ENCODE data around the gene OSBPL3.
"Not testable (repeated sequence)": the region's sequence is repeated elsewhere in the genome, so short reads cannot be mapped to it uniquely, and the experiment has no call there.

Gene OSBPL3

DNA sequence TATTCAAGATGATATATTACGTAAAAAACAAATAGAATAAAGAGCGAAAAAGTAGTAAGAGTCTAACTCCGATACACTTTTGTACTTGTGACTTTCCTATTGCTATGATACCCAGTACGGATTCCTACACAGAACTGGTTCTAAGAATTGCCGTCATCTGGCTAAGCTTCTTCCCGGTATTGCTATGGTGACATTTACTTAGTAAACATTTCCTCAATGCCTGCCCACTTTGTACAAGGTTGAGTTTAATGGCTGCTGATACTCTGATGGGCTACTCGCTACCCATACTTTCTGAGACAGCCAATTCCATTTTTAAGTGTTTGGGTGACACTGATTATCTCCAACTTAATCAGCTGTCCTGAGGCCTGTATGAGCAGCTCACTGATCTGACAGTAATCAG, 55.6 kb downstream of the OSBPL3 start:
- in situ Hi-C loops (cut with HindIII; ENCODE audit: low sequenced_read_pairs), result no loop called here

- in situ Hi-C loops (cut with HindIII; ENCODE audit: low sequenced_read_pairs), result no loop called here
These were observed 56.7 kb downstream of the OSBPL3 start for GRCh38 chr7:24923172-24923865.

DNA sequence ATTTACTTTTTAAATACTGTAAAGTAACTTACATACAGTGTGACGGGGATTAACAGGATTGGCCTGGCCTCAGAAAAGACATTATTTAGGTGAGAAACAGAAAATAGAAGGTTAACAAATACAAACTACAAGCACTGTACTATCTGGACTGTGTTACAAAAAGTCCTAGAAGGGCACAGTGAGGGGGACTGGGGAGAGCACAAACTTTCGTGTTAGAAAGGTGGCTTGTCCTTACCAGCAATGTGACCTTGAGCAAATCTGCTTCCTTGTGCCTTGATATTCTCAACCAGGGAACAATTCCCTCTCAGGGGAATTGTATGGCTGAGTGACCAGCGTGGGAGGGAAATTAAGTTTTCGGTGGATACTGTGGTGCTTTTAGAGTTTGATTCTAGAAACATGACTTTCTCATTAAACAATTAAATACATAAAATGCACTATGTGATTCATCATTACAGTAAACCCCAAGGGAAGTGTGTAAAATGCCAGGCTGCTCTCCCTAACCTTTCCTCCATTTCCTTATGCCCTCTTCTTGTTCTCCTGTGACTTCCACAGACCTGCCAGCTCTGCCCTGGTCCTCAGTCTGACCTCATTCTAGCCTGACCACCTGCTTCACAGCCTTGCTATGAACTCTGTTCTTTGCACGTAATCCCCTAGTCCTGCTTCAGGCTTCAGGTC, 57.7 kb downstream of the OSBPL3 start:
- in situ Hi-C loops (cut with HindIII; ENCODE audit: low sequenced_read_pairs), result no loop called here

- in situ Hi-C loops (cut with HindIII; ENCODE audit: low sequenced_read_pairs), result no loop called here
These were observed 58.7 kb downstream of the OSBPL3 start for GRCh38 chr7:24921362-24921679.

DNA sequence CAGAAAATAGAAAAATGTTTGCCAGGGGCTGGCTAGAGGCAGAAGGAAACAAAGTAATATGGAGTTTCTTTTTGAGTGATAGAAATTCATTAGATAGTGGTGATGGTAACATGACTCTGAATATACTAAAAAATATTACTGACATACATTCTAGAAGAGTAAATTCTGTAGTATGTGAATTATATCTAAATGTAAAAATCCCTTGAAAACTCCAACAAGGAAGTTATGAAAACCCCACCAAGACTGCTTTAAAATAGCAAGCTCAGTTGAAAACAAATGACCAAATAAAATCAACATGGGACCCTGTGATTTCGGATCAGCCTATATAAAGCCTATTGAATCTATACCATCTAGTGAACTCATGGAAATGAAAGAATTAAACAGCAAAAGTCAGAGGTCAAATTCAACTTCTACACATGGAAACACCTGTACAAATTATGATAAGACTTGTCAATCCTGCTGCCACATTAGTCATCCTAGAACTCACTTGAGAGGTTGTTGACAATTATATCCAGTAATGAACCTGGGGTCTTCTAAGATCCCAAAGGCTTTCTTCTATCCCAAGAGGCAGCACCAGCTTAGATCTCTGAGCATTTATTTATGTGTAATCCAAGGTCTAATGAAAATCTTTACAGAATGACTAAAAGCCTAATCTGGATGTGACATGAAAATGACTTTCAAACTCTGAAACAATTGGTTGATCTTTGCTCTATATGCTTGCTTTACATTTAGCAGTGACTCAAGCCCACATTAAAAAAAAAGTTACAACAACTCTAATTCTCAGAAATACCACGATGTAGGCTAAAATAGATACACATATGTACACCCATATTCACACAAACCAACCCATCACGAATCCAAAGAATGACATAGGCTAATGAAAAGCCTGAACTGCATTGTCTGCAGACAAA, 59.3 kb downstream of the OSBPL3 start:
- in situ Hi-C loops (cut with HindIII; ENCODE audit: low sequenced_read_pairs), result no loop called here

DNA sequence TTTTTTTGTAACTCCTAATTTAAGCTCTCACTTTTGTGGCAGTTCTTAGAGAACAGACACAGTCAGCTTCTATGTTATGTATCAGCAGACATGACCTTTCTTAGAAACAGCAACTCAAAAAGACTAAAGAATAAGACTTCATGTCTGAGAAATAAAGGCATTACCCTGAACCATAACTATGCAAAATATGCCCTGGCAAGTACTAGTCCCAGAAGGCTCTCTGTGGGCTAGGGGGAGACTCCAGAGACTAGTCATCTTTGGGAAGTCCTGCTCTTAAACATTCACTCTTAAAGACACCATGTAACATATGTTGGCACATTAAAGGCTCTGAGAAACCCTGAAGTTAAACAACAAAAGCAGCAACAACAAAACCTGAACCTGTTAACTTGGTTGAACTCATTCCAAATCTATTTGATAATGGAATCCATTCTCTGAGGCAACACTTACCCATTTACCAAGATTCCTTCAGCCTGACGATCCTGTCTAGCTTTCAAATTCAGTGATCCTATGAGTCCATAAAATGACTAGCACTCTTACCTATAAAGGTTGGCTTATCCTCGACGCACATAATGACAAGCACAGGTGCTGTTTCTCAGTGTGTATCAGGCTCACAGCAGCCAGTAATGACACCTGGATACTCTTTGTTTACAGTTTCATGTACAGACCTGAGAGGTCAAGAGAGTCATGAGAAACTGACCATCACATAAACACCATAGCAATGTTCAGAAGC, 62.3 kb downstream of the OSBPL3 start:
- in situ Hi-C loops (cut with HindIII; ENCODE audit: low sequenced_read_pairs), result no loop called here

- in situ Hi-C loops (cut with HindIII; ENCODE audit: low sequenced_read_pairs), result no loop called here
These were observed 63.4 kb downstream of the OSBPL3 start for GRCh38 chr7:24916463-24917040.

DNA sequence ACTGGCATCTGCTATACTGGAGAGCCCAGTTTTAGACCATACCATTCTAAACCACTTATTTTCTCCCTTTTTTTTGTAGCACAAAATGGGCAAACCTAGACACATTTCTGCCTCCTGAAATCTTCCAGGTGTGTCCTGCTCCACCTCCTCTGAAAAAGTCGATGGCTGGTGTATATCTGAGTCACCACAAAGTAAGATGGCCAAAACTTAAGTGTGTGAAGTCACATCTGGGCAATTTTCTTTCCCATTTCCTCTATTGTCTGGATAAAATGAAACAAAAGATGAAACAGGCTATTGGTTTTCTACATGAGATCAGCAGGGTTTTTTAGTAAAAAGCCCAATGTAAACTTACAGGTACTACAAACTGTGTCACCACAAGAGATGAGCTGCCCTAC, 65.5 kb downstream of the OSBPL3 start:
- in situ Hi-C loops (cut with HindIII; ENCODE audit: low sequenced_read_pairs), result no loop called here

DNA sequence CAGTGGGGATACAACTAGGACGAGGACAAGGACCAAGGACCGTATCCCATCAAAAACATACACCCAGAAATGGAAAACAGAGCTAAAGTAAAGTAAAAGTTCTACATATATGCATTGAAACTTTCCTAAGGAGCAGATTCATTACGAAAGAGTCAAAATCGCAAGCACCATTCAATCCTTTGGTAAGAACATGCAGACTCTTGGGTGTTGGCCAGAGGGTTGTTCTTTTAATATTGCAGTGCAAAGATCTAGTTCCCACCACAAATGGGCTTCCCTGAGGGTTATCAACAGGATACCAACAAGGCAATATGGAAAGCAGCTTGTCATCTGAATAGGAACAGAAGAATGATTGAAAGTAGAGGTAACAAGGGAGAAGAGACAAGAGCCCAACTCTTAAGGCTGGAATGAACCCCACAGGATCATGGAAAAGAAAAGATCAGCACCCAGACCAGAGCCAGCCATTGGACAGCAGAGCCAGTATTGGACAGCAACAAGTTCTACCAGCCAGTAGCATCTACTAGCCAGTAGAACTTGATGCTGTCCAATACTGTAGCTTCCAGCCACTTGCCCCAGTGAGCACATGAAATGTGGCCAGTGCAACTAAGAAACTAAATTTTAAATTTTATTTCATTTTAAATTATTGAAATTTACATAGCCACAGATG, 66.0 kb downstream of the OSBPL3 start:
- in situ Hi-C loops (cut with HindIII; ENCODE audit: low sequenced_read_pairs), result no loop called here

DNA sequence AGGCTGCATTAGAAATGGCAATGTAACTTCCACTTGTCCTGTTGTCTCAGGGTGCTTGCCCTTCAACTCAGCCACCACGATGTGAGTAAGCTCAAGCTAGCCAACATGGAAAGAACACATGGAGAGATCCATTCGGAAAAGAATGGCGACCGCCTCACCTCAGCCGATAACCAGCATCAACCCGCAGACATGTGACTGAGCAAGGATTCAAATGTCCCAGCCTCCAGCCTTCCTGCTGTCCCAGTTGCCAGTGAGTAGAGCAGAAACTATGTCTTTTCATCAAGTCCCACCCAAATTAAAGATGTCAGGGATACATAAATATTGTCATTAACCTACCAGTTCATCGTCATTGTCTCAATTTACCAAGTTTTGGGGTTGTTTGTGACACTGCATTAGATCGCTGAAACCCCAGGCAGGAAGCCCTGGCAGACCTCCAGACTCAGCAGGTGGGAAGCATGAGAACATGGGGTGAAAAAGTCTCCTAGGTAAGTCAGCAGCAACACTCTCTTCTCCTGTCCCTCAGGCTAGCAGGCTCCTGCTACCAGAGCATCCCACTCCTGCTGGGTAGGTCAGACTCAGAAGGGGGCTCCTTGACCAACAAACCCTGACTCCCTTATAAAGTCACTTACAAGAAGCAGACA, 67.0 kb downstream of the OSBPL3 start:
- in situ Hi-C loops (cut with HindIII; ENCODE audit: low sequenced_read_pairs), result no loop called here

DNA sequence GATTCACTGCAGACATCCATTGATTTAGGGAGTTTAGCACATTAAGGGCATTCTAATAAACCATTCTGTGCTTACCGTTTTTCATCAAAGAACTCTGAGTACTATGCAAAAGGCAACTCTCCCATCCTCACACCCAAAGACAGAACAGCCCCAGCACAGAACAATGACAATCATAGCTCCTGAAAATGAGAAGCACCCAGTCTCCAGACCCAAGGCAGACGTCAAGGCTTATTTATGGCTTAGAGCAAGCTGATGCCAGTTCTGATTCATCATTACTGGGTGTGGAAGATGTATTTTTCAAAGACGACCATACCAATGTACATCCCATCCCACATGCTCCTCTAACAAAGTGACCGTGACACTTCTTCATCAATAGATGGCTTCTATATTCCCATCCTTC, 67.6 kb downstream of the OSBPL3 start:
- in situ Hi-C loops (cut with HindIII; ENCODE audit: low sequenced_read_pairs), result no loop called here

- in situ Hi-C loops (cut with HindIII; ENCODE audit: low sequenced_read_pairs), result no loop called here
These were observed 68.8 kb downstream of the OSBPL3 start for GRCh38 chr7:24911213-24911603.

DNA sequence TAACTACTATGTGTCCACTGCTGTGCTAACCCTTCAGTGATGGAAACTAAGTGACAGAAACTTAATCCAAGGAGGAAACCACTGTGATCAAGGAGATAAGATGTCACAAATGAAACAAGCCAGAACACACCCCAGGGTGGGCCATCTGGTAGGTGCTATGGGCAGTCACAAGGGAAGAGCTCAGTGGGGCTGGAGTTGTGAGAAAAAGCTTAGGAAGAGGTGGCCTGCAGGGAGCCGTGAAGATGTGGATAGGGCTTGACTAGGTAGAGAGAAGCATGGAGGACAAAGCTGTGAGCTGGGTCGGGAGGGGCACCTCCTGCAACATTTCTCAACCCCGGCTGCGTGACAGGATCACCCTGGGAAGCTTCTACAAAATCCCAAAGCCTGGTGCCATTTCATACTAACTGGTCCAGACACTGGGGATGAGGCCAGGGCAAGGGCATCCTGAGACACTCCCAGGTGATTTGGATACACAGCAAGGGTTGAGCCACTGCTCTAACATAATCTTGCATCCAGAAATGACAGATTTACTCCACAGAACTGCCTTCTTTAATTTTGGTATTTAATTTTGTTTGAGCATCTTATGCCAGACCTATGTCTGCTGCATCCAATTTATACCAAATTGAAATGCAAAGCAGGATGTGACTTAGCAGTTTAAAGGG, 69.3 kb downstream of the OSBPL3 start:
- in situ Hi-C loops (cut with HindIII; ENCODE audit: low sequenced_read_pairs), result no loop called here

GRCh38 chr7:24908727-24909126, 71.3 kb downstream of the OSBPL3 start:
- in situ Hi-C loops (cut with HindIII; ENCODE audit: low sequenced_read_pairs), result no loop called here

DNA sequence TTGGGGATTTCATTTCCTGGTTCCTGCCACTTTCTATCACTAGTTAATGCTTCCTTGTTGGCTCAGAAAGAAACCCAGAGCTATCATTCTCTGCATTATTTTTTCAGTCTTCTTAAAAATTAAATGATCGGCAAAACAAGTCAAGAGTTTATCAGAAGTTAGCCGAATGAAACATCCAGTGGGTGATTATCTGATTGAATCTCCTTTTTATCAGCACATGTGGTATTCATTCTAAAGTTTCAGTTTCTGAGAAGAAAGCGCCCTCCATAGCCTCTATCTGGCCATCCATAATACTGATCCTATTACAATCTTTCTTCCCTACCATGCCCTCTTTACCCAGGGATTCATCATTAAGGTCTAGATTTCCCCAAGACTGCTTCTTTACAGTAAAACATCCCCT, 71.8 kb downstream of the OSBPL3 start:
- in situ Hi-C loops (cut with HindIII; ENCODE audit: low sequenced_read_pairs), result no loop called here

DNA sequence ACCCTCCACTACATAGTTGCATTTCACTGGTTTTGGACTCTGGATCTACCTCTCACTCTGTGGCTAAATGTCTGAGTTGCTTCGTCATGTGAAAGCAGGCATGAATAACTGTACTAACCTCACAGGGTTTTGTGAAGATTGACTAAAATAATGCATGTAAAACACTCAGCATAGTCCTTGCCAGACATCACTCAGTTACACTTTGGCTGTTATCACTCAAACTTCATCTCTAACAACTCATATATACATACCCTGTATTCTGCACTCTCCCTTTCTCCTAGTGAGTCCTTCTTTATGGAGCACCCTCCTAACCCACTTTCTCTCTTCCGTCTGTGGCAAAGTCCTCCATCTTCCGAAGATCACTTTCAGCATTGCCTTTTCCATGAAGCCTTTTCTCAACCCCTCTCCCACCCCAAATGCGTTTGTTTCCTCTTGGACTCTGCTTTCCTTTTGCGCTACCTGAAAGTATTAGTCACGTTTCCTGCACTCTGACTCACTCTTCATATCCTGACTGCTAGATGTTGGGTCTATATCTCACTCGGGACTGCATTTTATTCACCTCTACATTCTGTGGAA, 72.6 kb downstream of the OSBPL3 start:
- in situ Hi-C loops (cut with HindIII; ENCODE audit: low sequenced_read_pairs), result no loop called here

DNA sequence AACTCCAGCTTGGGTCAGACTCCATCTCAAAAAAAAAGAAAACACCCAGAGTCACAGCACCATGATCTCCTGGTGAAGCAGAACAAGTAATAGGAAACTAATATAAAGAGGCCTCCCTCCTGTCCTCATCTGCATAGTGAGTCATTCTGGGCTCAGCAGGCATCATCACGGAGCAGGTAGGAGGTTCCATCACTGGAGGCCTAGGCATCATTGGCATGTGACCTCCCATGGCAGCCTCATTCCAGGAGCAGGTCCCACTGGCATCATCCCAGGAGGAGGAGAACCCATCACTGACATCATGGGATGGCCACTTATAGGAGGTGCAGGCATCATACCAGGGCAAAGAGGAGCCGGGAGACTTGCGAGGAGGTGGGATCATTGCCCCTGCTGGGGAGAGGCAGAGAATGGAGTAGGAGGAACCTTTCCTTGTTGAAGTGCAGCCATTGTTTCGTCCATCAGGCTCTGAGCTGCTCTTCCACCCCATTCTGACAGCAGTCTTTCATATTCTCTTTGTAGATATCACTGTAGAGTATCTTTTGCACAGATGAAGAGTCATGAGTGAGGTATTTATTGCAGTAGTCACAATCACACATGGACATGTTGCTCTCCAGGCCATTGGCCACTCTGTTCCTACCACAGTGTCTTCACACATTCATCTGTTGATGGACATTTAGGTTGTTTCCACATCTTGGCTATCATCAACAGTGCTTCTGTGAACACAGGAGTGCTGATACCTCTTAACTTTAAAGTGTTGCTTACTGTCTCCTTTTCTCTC, 73.8 kb downstream of the OSBPL3 start:
- in situ Hi-C loops (cut with HindIII; ENCODE audit: low sequenced_read_pairs), result no loop called here

DNA sequence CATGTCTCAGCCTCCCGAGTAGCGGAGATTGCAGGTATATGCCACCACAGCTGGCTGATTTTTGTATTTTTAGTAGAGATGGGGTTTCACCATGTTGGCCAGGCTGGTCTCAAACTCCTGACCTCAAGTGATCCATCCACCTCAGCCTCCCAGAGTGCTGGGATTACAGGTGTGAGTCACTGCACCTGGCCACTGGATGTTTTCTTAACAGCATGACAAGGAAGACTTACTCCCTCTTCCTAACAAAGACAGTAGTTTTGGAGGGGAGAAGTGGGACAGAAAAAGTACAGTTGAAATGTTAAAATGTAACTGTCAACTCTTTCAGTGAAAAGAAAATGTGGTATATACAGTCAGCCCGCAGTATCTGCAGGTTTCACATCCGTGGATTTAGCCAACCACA, 76.0 kb downstream of the OSBPL3 start:
- in situ Hi-C loops (cut with HindIII; ENCODE audit: low sequenced_read_pairs), result not testable (repeated sequence)
